ENCODE data around the gene CPE. TPM values are rescaled to one million over a fixed set of nuclear protein-coding genes. Genes with fewer than 3 reads are reported as not detected.
"Not testable (repeated sequence)": the region's sequence is repeated elsewhere in the genome, so short reads cannot be mapped to it uniquely, and the experiment has no call there.

The CPE gene
- not detected for polyA plus RNA-seq (ENCODE audit: low read depth in 6 of 6)

DNA sequence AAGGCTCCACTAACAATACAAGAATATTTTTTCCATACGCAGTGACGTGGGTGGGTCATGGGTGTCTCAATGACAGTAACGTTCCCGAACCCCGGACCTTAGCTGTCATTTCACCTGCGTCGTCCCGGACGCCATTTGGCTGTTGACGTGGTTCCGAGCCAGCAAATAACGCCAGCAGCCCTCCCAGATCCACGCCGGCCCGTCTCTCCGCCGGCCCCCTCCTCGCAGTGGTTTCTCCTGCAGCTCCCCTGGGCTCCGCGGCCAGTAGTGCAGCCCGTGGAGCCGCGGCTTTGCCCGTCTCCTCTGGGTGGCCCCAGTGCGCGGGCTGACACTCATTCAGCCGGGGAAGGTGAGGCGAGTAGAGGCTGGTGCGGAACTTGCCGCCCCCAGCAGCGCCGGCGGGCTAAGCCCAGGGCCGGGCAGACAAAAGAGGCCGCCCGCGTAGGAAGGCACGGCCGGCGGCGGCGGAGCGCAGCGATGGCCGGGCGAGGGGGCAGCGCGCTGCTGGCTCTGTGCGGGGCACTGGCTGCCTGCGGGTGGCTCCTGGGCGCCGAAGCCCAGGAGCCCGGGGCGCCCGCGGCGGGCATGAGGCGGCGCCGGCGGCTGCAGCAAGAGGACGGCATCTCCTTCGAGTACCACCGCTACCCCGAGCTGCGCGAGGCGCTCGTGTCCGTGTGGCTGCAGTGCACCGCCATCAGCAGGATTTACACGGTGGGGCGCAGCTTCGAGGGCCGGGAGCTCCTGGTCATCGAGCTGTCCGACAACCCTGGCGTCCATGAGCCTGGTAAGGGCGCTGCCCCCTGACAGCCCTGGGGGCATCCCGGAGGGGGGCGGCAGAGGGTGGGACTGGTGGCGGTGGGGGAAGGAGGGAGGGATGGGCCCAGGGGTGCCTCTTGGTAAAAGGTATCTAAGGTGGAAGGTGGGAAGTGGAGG is at the start of gene CPE:
TSS of gene CPE (plus strand) at position 264 of the 933 bp plus-strand sequence. CDS start at position 478, 214 bp downstream.
- H3K36me3 Mint-ChIP-seq = peaks cover 0 to 17% of the 10 kb centered on the region in 2 donors
- peaks cover 4 to 9% (median 6%) of the 10 kb centered on the region in 3 donors for H3K4me1 Mint-ChIP-seq
- peak within 1 kb of the TSS; percentile 73 to 89 (median 84) for H3K4me3 Mint-ChIP-seq
- ATAC-seq (ENCODE audit: low read depth in 2 of 2) = peak; percentile 98 to 99
- H3K27me3 Mint-ChIP-seq = peaks cover 55 to 64% (median 62%) of the 10 kb centered on the region in 3 donors
- peak within 1 kb of the TSS in 1 of 6 donors; percentile 7 for H3K27ac Mint-ChIP-seq
- H3K9me3 Mint-ChIP-seq = peaks cover 4 to 16% (median 8%) of the 10 kb centered on the region in 7 donors
- DNase-seq = peak; percentile 54

DNA sequence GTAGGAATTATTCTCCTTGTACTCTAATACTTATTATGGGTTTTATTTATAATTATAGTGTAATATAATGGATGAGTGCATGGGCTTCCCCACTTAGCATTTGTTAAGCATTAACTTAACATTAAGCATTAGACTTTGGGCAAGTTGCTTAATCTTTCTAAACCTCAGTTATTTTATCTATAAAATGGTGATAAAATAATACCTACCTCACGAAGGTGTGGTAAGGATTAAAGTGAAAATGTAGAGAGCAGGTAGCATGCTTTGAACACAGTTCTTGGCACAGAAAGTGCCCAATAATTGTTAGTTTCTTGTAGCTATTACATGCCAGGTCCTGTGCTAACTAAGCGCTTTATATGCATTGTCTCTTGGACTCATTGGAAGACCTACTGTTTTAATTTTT is 48.7 kb upstream of the CPE start:
- no peak overlapping the region for H3K27ac Mint-ChIP-seq
- H3K27me3 Mint-ChIP-seq = no peaks in the 10 kb centered on the region
- peaks cover 5 to 16% of the 10 kb centered on the region in 2 donors for H3K36me3 Mint-ChIP-seq
- peak overlapping the region in 1 of 8 donors; percentile 82 for H3K4me3 Mint-ChIP-seq
- peaks cover 32 to 41% (median 35%) of the 10 kb centered on the region in 3 donors for H3K4me1 Mint-ChIP-seq
- no peak for ATAC-seq (ENCODE audit: low read depth in 2 of 2)
- no peaks in the 10 kb centered on the region for H3K9me3 Mint-ChIP-seq
- no peak for DNase-seq

DNA sequence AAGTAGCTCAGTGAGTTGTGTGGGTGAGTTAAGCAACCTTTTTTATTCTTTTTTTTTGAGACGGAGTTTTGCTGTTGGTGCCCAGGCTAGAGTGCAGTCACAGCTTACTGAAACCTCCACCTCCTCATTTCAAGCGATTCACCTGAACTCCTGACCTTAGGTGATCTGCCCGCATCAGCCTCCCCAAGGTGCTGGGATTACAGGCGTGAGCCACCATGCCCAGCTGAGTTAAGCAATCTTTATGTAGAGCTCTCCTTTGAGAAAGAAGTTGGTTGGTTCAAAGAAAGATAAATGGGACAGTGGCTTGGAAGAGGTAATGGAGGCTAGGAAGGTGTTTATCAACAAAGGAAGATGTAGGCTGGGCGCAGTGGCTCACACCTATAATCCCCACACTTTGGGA is 48.1 kb upstream of the CPE start:
- H3K9me3 Mint-ChIP-seq = no peaks in the 10 kb centered on the region
- DNase-seq = no peak
- H3K27me3 Mint-ChIP-seq = no peaks in the 10 kb centered on the region
- H3K27ac Mint-ChIP-seq = peak overlapping the region in 2 of 6 donors; percentile 60 to 86
- H3K4me3 Mint-ChIP-seq = peak overlapping the region in 2 of 8 donors; percentile 18 to 59
- H3K36me3 Mint-ChIP-seq = peaks cover 5 to 16% of the 10 kb centered on the region in 2 donors
- ATAC-seq (ENCODE audit: low read depth in 2 of 2) = no peak
- peaks cover 32 to 36% (median 35%) of the 10 kb centered on the region in 3 donors for H3K4me1 Mint-ChIP-seq

DNA sequence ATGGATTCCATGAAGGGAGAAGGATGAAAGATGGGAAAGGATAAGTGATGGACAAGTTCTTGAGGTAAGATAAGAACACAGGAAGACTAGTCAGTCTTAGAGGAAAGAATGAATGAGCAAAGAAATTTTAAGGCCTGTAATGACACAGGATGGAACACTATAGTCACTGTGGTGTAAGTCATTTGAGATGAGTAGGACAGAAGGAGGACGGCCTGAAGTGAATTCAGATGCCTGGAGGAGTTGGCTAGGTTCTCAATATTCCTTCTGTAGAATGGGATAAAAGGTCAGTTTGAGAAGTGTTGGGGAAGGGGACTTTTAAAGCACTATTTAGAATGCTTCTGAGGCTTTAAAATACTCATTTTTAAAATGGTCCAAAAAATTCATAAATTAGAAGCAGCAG is 47.4 kb upstream of the CPE start:
- no peak for DNase-seq
- Mint-ChIP-seq H3K36me3 (peaks cover 5 to 16% of the 10 kb centered on the region in 2 donors), H3K4me1 (peaks cover 29 to 32% (median 31%) of the 10 kb centered on the region in 3 donors), H3K4me3 (peak overlapping the region in 3 of 8 donors; percentile 24 to 48 (median 26)), H3K9me3 (no peaks in the 10 kb centered on the region), H3K27ac (peak overlapping the region in 3 of 6 donors; percentile 13 to 75 (median 44)), H3K27me3 (no peaks in the 10 kb centered on the region)
- no peak for ATAC-seq (ENCODE audit: low read depth in 2 of 2)

DNA sequence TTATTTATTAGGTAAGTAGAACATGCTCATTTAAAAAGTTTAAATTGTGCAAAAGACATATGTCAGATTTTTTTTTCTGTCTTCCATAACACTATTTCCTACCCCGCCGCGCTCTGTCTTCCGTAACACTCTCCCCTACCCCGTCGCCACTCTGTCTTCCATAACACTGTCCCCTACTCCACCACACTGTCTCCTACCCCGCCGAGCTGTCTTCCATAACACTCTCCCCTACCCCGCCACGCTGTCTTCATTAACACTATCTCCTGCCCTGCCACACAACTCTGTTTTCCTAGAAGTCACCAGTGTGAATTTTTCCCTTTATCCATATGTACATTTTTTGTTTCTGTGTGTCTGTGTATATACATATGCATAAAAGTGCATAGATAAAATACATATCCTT is 47.0 kb upstream of the CPE start:
- Mint-ChIP-seq H3K36me3 (peaks cover 5 to 16% of the 10 kb centered on the region in 2 donors), H3K27ac (peak overlapping the region in 4 of 6 donors; percentile 3 to 44 (median 14)), H3K4me3 (peak overlapping the region in 2 of 8 donors; percentile 38 to 41), H3K27me3 (no peaks in the 10 kb centered on the region), H3K4me1 (peaks cover 27 to 32% (median 29%) of the 10 kb centered on the region in 3 donors), H3K9me3 (no peaks in the 10 kb centered on the region)
- ATAC-seq (ENCODE audit: low read depth in 2 of 2) = no peak
- no peak for DNase-seq

DNA sequence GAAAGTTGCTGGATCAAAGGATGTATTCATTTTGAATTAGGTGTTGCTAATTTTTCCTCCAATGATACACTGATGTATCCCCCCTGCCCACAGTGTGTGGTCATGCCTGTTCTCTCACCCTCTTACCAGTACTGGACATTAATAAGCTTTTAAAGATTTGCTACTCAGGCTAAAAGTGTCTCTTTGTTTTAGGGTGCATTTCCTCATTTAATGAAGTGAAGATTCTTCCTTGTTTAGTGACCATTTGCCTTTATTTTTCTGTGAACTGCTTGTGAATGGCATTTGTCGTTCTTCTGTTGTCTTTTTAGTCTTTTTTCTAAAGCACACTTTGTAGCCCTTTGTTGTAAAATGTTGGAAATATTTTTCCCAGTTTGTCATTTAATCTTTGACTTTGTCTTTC is 46.3 kb upstream of the CPE start:
- ATAC-seq (ENCODE audit: low read depth in 2 of 2) = no peak
- Mint-ChIP-seq H3K27ac (peak overlapping the region in 4 of 6 donors; percentile 7 to 80 (median 64)), H3K9me3 (no peaks in the 10 kb centered on the region), H3K27me3 (no peaks in the 10 kb centered on the region), H3K4me1 (peaks cover 27 to 32% (median 29%) of the 10 kb centered on the region in 3 donors), H3K4me3 (peak overlapping the region in 2 of 8 donors; percentile 37 to 41), H3K36me3 (peaks cover 5 to 16% of the 10 kb centered on the region in 2 donors)
- DNase-seq = no peak

DNA sequence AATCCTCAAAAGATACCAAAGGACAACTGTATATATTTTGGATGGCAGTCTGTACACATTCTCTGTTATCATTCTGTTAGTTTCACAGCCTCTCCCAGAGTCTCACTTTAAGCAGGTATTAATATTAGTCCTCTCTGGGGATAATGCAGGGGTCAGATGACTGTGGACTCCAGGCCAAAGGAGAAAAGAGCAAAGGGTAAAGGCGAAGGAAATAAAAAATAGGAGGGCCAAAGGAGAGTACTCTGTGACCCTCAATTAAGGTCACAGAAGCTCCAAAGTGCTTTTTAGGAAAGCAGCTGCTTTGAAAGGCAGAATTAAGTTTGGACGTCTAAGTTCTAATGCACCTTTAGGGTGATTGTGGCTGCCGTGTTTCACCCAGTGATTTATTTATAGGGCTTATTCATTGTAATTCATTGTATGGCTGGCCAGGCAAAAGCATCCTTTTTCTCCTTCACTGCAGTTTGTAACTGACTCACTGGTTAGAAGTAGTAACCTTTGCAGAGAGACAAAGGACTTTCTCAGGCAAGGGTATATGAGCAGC is 43.6 kb upstream of the CPE start:
- Mint-ChIP-seq H3K9me3 (no peaks in the 10 kb centered on the region), H3K27ac (no peak overlapping the region), H3K36me3 (peaks cover 5 to 16% of the 10 kb centered on the region in 2 donors), H3K4me3 (no peak overlapping the region), H3K27me3 (no peaks in the 10 kb centered on the region), H3K4me1 (peaks cover 27 to 29% (median 28%) of the 10 kb centered on the region in 3 donors)
- DNase-seq = no peak
- no peak for ATAC-seq (ENCODE audit: low read depth in 2 of 2)

DNA sequence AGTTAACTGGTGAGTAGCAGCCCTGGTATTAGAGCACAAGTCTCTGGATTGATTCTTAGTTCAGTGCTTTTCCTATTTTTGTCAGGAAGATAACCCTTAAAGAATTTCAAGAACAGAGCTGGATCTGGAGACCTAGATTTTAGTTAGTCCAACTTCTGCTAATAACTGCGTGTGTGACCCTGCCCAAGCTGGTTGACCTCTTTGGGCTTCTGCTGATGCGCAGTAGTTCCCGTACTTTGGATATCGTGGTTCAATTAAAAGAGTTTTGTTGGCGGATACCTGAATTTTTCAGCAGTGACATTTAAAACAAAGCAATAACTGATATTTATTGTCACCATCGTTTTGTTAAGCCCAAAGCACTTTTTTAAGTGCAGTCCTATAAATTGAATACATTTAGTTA is 42.1 kb upstream of the CPE start:
- ATAC-seq (ENCODE audit: low read depth in 2 of 2) = no peak
- Mint-ChIP-seq H3K4me3 (no peak overlapping the region), H3K27ac (no peak overlapping the region), H3K27me3 (no peaks in the 10 kb centered on the region), H3K4me1 (peaks cover 12 to 16% (median 12%) of the 10 kb centered on the region in 3 donors), H3K9me3 (no peaks in the 10 kb centered on the region), H3K36me3 (peaks cover 5 to 8% of the 10 kb centered on the region in 2 donors)
- no peak for DNase-seq

DNA sequence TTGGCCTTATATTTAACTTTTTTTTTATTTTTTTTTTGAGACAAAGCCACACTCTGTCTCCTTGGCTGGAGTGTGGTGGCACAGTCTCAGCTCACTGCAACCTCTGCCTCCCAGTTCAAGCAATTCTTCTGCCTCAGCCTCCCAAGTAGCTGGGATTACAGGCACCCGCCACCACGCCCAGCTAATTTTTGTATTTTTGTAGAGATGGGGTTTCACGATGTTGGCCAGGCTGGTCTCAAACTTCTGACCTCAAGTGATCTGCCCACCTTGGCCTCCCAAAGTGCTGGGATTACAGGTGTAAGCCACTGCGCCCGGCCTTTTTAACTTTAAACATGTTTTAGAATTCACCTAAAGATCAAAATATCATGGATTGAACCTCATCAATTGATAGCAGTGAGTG is 36.5 kb upstream of the CPE start:
- peak overlapping the region in 4 of 6 donors; percentile 26 to 57 (median 42) for H3K27ac Mint-ChIP-seq
- not testable (repeated sequence) for H3K4me3 Mint-ChIP-seq; H3K27me3 Mint-ChIP-seq; DNase-seq; H3K36me3 Mint-ChIP-seq; H3K4me1 Mint-ChIP-seq; ATAC-seq (ENCODE audit: low read depth in 2 of 2); H3K9me3 Mint-ChIP-seq

DNA sequence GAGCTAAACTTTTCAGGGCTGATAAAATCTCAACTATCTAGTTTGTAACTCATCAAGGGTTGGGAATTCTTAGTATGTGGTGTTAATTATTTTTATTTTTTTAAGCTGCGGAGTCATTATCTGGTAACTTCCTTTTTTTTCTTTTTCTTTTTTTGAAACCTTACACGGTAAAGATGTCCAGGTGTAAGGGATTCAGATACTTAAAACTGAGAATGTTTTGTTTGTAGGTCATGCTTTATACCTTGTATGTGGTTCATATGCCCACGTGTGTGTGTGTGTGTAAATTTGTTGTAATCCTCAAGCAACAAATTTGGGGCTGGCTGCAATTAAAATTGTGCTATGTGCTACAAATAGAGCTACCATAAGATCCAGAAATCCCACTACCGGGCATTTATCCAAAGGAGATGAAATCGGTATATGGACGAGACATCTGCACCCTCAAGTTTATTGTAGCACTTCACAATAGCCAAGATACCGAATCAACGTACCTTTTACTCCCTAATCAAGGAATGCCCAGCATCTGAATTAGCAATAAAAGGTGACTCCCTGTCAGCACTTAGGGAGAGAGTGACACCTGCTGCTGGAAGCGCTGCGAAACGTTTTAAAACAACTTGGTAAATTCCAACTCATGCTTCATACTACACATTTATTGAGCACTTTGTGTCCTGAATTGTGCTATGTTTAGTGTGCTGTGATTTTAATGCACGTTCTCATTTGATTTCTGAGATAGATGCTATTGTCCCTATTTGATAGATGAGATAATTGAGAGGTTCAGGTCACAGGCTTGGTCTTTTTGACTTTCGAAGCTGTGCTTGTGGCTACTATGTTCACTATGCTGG is 35.2 kb upstream of the CPE start:
- ATAC-seq (ENCODE audit: low read depth in 2 of 2) (no peak), DNase-seq (no peak)
- Mint-ChIP-seq H3K36me3 (no peaks in the 10 kb centered on the region), H3K4me3 (no peak overlapping the region), H3K4me1 (peaks cover 0 to 2% (median 0%) of the 10 kb centered on the region in 3 donors), H3K27ac (peak overlapping the region in 1 of 6 donors; percentile 49), H3K9me3 (no peaks in the 10 kb centered on the region), H3K27me3 (no peaks in the 10 kb centered on the region)

DNA sequence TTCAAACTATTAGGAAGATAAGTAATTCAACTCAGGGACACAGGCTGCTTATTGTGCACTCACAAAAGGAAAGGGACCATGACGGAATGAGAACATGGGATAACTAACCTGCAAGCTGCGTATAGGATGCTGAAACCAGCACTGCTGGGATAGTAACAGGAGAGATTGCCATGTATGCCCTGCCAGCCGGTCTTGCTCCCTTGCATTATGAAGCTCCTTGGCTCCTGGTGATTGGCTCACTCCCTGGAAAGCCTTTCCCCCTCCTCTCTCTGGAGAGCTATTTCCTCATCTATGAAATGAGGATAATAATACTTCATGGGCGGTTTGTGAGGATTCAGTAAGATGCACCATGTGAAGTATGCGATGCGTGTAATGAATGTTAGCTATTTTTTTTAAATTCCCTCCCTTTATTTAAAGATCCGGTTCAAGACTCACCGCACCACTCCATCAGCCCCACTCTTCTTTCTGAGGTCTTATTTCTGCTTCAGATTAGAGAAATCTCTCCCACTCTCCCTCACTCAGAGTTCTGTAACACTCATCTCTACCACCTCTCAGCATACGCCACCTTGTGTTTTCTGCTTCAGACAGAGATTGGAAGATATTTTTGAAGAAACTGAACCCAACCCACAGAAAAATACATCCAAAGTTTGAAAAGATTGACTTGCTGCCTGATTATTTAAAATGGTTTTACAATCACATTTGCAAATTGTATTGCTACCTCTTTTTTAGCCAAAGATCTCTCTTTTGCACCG is 33.0 kb upstream of the CPE start:
- Mint-ChIP-seq H3K4me3 (no peak overlapping the region), H3K36me3 (peaks cover 0 to 4% of the 10 kb centered on the region in 2 donors), H3K9me3 (no peaks in the 10 kb centered on the region), H3K27ac (peak overlapping the region in 1 of 6 donors; percentile 46), H3K27me3 (peaks cover 0 to 3% (median 2%) of the 10 kb centered on the region in 3 donors), H3K4me1 (peaks cover 0 to 2% (median 0%) of the 10 kb centered on the region in 3 donors)
- DNase-seq (no peak), ATAC-seq (ENCODE audit: low read depth in 2 of 2) (no peak)
